ENCODE measurements around the gene IFFO2.

The IFFO2 gene

GRCh38 chr1:18951416-18951815 lies 5.1 kb downstream of the IFFO2 start:
- no peak for DNase-seq
- TF ChIP-seq POLR2A (IDR thresholded peaks at IDR 0.05; ENCODE audit: low read length) (no peak), GATA1 (IDR thresholded peaks at IDR 0.05; ENCODE audit: low read depth, low read length) (no peak)

GRCh38 chr1:18950401-18951026 lies 6.0 kb downstream of the IFFO2 start:
- DNase-seq, result peak in 1 of 2 experiments; percentile 24
- TF ChIP-seq POLR2A (IDR thresholded peaks at IDR 0.05; ENCODE audit: low read length), result no peak
- TF ChIP-seq GATA1 (IDR thresholded peaks at IDR 0.05; ENCODE audit: low read depth, low read length), result no peak

DNA sequence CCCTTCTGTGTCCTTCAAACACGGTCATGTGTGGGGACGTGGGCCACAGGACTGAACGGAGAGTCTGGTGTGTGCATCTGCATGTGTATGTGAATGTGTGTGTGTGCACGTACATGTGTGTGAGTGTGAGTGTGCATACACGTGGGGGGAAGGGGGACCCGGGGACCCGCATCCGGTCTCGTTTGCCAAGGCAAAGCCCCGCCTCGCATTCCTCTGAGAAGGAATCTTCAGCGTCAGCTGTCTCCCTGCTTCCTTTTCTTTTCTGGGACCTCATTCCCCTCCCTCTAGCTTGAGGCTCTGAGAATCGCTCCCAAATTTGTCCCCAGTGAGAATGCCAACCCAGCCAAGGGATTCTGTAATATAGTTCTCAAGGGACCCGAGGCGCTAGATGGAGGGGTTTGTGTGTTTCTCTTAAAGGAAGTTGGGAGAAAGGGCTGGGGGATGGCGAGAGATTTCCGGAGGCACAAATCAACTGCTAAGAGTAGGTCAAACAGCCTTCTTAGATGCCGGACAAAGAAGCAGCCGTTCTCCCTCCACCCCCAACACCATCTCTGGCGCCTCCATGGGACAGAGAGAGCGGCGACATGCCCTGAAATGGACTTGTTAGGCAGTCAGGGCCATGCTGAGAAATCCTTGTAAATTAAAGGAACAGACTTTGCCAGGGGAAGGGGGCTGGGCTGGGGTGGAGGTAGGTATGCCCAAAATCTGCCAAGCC lies 6.6 kb downstream of the IFFO2 start:
- peak; percentile 44 to 51 for DNase-seq
- no peak for TF ChIP-seq GATA1 (IDR thresholded peaks at IDR 0.05; ENCODE audit: low read depth, low read length)
- TF ChIP-seq POLR2A (IDR thresholded peaks at IDR 0.05; ENCODE audit: low read length), result no peak

GRCh38 chr1:18948913-18949685 lies 7.4 kb downstream of the IFFO2 start:
- TF ChIP-seq POLR2A (IDR thresholded peaks at IDR 0.05; ENCODE audit: low read length) (no peak), GATA1 (IDR thresholded peaks at IDR 0.05; ENCODE audit: low read depth, low read length) (no peak)
- no peak for DNase-seq

DNA sequence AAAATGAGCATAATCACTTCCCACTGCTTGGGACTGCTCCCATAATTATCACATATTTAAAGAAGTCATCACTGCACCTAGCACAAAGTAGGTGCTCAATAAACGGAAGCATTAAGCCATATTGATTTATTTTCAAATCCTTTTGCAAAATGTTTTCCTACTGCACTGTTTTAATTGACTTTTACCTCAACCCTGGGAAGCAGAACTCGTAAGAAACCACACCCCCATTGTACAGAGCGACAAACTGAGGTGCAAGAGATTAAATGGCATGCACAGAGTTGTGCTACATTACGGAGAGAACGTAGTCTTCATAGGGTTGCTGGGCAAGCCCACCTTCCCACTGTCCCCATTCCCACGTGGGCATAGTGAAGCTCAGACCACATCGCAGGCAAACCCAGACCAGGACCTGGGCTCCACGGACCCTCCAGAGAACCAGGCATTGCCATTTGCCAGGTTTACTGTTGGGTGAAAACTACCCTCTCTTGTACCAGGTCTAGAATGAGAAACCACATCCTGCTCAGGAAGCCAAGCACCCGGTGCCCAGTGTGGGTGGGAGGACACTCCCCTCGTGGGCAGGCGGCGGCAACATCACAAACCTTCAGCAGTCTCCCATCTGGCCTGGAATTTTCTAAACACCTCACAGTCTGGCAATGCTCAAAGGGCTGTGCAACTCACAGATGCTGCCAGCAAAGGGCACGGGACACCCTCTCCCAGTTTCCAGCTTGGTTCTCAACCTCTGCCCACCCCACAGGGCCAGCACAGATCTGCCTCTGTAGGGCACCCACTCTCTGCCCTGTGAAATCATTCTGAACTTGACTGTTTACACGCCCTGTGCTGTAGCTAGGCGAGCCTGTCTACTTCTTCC lies 8.2 kb downstream of the IFFO2 start:
- DNase-seq, result no peak

DNA sequence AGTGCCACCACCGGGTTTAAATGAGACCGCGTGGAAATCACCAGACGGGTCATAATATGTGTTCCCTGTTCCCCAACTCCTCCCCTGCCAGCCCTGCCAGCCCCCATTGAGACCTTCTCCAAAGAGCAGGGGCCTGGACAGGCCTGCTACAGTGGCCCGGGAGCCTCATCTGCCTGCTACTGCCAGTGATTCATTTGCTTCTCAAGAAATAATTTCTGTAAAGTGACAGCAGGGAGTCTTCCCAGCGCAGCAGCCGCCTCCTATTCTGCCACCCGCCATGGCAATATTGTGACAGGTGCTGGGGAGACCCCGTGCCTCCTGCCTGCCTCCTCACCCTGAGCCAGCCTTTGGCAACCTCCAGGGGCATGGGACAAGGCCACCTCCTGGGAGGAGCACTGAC lies 8.9 kb downstream of the IFFO2 start:
- TF ChIP-seq GATA1 (IDR thresholded peaks at IDR 0.05; ENCODE audit: low read depth, low read length) (no peak), POLR2A (IDR thresholded peaks at IDR 0.05; ENCODE audit: low read length) (no peak)
- no peak for DNase-seq

More for the DNA sequence above, 8.2 kb downstream of the IFFO2 start:
- no peak for TF ChIP-seq POLR2A (IDR thresholded peaks at IDR 0.05; ENCODE audit: low read length)
- TF ChIP-seq GATA1 (IDR thresholded peaks at IDR 0.05; ENCODE audit: low read depth, low read length), result no peak

GRCh38 chr1:18946550-18947381 lies 9.7 kb downstream of the IFFO2 start:
- no peak for DNase-seq
- TF ChIP-seq POLR2A (IDR thresholded peaks at IDR 0.05; ENCODE audit: low read length) (no peak), GATA1 (IDR thresholded peaks at IDR 0.05; ENCODE audit: low read depth, low read length) (no peak)

DNA sequence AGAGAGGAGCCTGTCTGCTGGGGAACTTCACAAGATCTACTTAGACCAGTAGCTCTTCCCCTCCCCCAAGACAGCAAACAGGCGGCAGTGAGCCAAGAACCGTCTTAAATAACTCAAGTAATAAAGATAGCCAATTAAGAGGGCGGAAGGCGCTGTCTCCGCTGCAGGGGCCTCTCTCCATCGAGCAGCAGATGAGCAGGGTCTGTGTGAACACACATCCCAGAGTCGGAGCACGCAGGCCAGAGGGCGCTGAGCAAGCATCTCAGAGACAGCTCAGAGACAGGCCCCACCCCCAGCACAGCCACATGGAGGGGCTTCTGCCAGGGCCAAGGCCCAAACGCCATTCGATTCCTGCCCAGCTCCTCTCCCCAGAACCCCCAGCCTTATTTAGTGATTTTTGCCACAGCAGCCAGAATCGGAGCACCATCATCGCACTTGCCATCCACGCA lies 11.1 kb downstream of the IFFO2 start:
- peak in 1 of 2 experiments; percentile 14 for DNase-seq
- TF ChIP-seq GATA1 (IDR thresholded peaks at IDR 0.05; ENCODE audit: low read depth, low read length), result no peak

GRCh38 chr1:18944810-18945209 lies 11.7 kb downstream of the IFFO2 start:
- no peak for DNase-seq
- TF ChIP-seq GATA1 (IDR thresholded peaks at IDR 0.05; ENCODE audit: low read depth, low read length) (no peak), POLR2A (IDR thresholded peaks at IDR 0.05; ENCODE audit: low read length) (no peak)

- no peak for DNase-seq
- TF ChIP-seq GATA1 (IDR thresholded peaks at IDR 0.05; ENCODE audit: low read depth, low read length) (no peak), POLR2A (IDR thresholded peaks at IDR 0.05; ENCODE audit: low read length) (no peak)
Observed at GRCh38 chr1:18943914-18944572, 12.4 kb downstream of the IFFO2 start.

- no peak for DNase-seq
- TF ChIP-seq POLR2A (IDR thresholded peaks at IDR 0.05; ENCODE audit: low read length), result no peak
- no peak for TF ChIP-seq GATA1 (IDR thresholded peaks at IDR 0.05; ENCODE audit: low read depth, low read length)
Observed at GRCh38 chr1:18943162-18943561, 13.3 kb downstream of the IFFO2 start.

- DNase-seq, result no peak
- TF ChIP-seq GATA1 (IDR thresholded peaks at IDR 0.05; ENCODE audit: low read depth, low read length) (no peak), POLR2A (IDR thresholded peaks at IDR 0.05; ENCODE audit: low read length) (no peak)
Observed at GRCh38 chr1:18942340-18942739, 14.1 kb downstream of the IFFO2 start.
